OCI-LY1 (cell line): ENCODE results near the gene IGSF11.
"Not testable (repeated sequence)": the region's sequence is repeated elsewhere in the genome, so short reads cannot be mapped to it uniquely, and the experiment has no call there.

ENCODE experiments used
- H2AFZ ChIP-seq: fragments of 200-600 bp; sonication (generic), shearing (Covaris generic); 2 replicates; pipeline ENCODE4 v1.6.0; 2014; ENCODE audit warnings: antibody characterized with exemption, mild to moderate bottlenecking, low read length
- H3F3A ChIP-seq: fragments of 200-600 bp; sonication (generic), shearing (Covaris generic); 2 replicates; pipeline ENCODE4 v1.6.0; 2014; ENCODE audit warnings: mild to moderate bottlenecking, antibody characterized with exemption, low read length, moderate library complexity; ENCODE audit not compliant: insufficient read depth
- H3K27ac ChIP-seq: fragments of 200-600 bp; sonication (generic); 2 replicates; pipeline ENCODE4 v1.5.1; 2014; ENCODE audit warnings: low read length, mixed run types, mild to moderate bottlenecking, low read depth; ENCODE audit not compliant: poor library complexity, severe bottlenecking
- H3K27me3 ChIP-seq: fragments of 200-600 bp; sonication (generic); 2 replicates; pipeline ENCODE4 v1.6.0; 2014; ENCODE audit warnings: antibody characterized with exemption, mild to moderate bottlenecking, low read length, moderate library complexity; ENCODE audit not compliant: insufficient read depth
- H3K36me3 ChIP-seq: fragments of 200-600 bp; sonication (generic); 2 replicates; pipeline ENCODE4 v1.6.1; 2014; ENCODE audit warnings: mild to moderate bottlenecking, antibody characterized with exemption, low read length, moderate library complexity, mixed read lengths; ENCODE audit not compliant: insufficient read depth
- H3K4me1 ChIP-seq: fragments of 200-600 bp; sonication (generic); 2 replicates; pipeline ENCODE4 v1.5.1; 2014; ENCODE audit warnings: mild to moderate bottlenecking, low read length, moderate library complexity; ENCODE audit not compliant: insufficient read depth, severe bottlenecking
- H3K4me2 ChIP-seq: fragments of 200-600 bp; sonication (generic), shearing (Covaris generic); 2 replicates; pipeline ENCODE4 v1.6.1; 2014; ENCODE audit warnings: low read length
- H3K4me3 ChIP-seq: fragments of 200-600 bp; sonication (generic); 2 replicates; pipeline ENCODE4 v1.5.1; 2014; ENCODE audit warnings: low read length, low read depth, mild to moderate bottlenecking, mixed read lengths; ENCODE audit not compliant: poor library complexity, severe bottlenecking
- H3K79me2 ChIP-seq: fragments of 200-600 bp; shearing (Covaris generic); 2 replicates; pipeline ENCODE4 v1.6.1; 2016; ENCODE audit warnings: mixed run types, low read length, mixed read lengths; ENCODE audit not compliant: insufficient read depth
- H3K9ac ChIP-seq: fragments of 200-600 bp; sonication (generic), shearing (Covaris generic); 2 replicates; pipeline ENCODE4 v1.6.1; 2014; ENCODE audit warnings: mild to moderate bottlenecking, low read length, mixed read lengths
- H3K9me2 ChIP-seq: fragments of 200-600 bp; sonication (generic), shearing (Covaris generic); 2 replicates; pipeline ENCODE4 v1.6.1; 2014; ENCODE audit warnings: low read depth, mild to moderate bottlenecking, low read length, mixed read lengths
- H3K9me3 ChIP-seq: fragments of 200-600 bp; shearing (Covaris generic); 2 replicates; pipeline ENCODE4 v1.6.1; 2014; ENCODE audit warnings: low read length, mixed read lengths
- H4K20me1 ChIP-seq: fragments of 200-600 bp; sonication (generic), shearing (Covaris generic); 2 replicates; pipeline ENCODE4 v1.6.0; 2016; ENCODE audit warnings: mild to moderate bottlenecking, low read length; ENCODE audit not compliant: insufficient read depth
- EZH2 ChIP-seq: fragments of 200-600 bp; sonication (generic), shearing (Covaris generic); IDR thresholded peaks from 2 replicates; pipeline ENCODE4 v1.8.0; 2017; ENCODE audit warnings: borderline replicate concordance, mixed run types, mild to moderate bottlenecking, antibody characterized with exemption, low read length, moderate library complexity, mixed read lengths
- TF ChIP-seq, protein P1 (sequence below): fragments of 200-600 bp; sonication (generic), shearing (Covaris generic); IDR thresholded peaks from 2 replicates; pipeline ENCODE4 v1.5.1; 2017; ENCODE audit warnings: mild to moderate bottlenecking, antibody characterized with exemption, low read length, moderate library complexity, mixed read lengths

Gene IGSF11, protein sequence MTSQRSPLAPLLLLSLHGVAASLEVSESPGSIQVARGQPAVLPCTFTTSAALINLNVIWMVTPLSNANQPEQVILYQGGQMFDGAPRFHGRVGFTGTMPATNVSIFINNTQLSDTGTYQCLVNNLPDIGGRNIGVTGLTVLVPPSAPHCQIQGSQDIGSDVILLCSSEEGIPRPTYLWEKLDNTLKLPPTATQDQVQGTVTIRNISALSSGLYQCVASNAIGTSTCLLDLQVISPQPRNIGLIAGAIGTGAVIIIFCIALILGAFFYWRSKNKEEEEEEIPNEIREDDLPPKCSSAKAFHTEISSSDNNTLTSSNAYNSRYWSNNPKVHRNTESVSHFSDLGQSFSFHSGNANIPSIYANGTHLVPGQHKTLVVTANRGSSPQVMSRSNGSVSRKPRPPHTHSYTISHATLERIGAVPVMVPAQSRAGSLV

DNA sequence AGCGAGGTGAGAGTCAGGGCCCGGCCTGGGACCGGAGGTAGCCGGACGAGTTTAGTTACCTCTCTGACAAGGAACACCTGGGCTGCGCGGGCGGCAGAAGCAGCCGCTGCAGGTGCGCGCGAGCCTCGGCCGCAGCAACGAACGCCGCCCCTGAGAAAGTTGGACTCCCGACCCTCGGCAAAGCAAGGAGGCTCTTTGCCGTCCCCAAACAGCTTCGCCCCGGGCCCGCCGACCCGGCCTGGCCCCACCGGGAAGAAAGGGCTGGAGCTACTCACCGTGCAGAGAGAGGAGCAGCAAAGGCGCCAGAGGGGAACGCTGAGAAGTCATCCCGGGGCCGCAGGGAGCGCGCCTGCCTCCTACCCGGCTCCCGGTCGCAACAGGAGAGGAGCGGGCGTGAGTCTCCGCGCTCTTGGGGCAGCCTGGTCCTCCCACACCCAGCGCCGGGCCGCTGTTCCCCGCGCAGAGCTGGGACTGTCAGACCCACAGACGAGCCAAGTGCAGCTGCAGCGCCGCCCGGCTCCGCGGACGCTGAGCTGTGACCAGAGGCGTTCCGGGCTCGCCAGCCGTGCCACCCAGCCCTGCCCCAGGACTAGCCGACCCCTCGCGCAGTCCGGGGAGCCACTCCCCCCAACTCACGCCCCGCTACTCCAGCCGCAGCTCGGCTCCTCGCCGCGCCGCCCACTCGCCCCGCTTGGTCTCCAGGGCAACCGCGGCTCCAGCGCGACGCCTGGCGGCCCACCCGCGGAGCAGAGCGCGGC, at the start of gene IGSF11:
TSS of gene IGSF11 (minus strand) at position 591 of the 758 bp plus-strand sequence. CDS start at position 327, 264 bp downstream.
- Histone ChIP-seq H4K20me1 (no peaks in the 10 kb centered on the region), H3K79me2 (no peaks in the 10 kb centered on the region), H3K4me3 (peak within 1 kb of the TSS; percentile 58), H3K36me3 (no peaks in the 10 kb centered on the region), H3K27me3 (no peaks in the 10 kb centered on the region), H2AFZ (no peak within 1 kb of the TSS), H3F3A (no peaks in the 10 kb centered on the region), H3K4me2 (peak within 1 kb of the TSS; percentile 76), H3K9ac (no peak within 1 kb of the TSS; the same call in 1 of the 2 replicates), H3K9me2 (no peaks in the 10 kb centered on the region), H3K27ac (no peak within 1 kb of the TSS), H3K9me3 (no peaks in the 10 kb centered on the region), H3K4me1 (peaks cover 14% of the 10 kb centered on the region)
- TF ChIP-seq EZH2: no peak
- TF ChIP-seq, protein P1, sequence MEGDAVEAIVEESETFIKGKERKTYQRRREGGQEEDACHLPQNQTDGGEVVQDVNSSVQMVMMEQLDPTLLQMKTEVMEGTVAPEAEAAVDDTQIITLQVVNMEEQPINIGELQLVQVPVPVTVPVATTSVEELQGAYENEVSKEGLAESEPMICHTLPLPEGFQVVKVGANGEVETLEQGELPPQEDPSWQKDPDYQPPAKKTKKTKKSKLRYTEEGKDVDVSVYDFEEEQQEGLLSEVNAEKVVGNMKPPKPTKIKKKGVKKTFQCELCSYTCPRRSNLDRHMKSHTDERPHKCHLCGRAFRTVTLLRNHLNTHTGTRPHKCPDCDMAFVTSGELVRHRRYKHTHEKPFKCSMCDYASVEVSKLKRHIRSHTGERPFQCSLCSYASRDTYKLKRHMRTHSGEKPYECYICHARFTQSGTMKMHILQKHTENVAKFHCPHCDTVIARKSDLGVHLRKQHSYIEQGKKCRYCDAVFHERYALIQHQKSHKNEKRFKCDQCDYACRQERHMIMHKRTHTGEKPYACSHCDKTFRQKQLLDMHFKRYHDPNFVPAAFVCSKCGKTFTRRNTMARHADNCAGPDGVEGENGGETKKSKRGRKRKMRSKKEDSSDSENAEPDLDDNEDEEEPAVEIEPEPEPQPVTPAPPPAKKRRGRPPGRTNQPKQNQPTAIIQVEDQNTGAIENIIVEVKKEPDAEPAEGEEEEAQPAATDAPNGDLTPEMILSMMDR: peak; percentile 42

DNA sequence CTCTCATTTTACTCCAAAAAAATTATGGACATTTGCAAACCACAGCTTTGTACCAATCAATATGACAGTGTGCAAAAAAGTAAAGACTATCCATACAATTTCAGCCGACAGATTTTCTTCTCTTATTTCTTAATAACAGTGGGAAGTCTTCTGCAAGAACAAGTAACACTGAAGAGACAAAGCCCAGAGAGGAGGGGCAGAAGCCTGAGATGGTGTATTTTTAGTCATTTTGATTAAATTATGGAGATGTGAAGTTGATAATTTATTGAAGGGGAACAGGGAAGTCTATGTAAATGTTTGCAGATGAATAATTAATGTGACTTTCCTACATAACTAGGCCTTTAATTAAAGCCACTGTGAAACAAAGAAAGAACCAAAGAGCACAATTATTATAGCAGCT, 45.7 kb upstream of the IGSF11 start:
- Histone ChIP-seq H3K79me2 (no peaks in the 10 kb centered on the region), H3K4me3 (no peak overlapping the region), H3K4me2 (no peak overlapping the region), H3F3A (no peaks in the 10 kb centered on the region), H3K9me2 (no peaks in the 10 kb centered on the region), H3K27ac (no peak overlapping the region), H3K9ac (no peak overlapping the region), H3K36me3 (no peaks in the 10 kb centered on the region), H3K4me1 (no peaks in the 10 kb centered on the region), H4K20me1 (no peaks in the 10 kb centered on the region), H2AFZ (no peak overlapping the region), H3K9me3 (no peaks in the 10 kb centered on the region), H3K27me3 (no peaks in the 10 kb centered on the region)
- TF ChIP-seq, protein P1: no peak
- no peak for TF ChIP-seq EZH2

DNA sequence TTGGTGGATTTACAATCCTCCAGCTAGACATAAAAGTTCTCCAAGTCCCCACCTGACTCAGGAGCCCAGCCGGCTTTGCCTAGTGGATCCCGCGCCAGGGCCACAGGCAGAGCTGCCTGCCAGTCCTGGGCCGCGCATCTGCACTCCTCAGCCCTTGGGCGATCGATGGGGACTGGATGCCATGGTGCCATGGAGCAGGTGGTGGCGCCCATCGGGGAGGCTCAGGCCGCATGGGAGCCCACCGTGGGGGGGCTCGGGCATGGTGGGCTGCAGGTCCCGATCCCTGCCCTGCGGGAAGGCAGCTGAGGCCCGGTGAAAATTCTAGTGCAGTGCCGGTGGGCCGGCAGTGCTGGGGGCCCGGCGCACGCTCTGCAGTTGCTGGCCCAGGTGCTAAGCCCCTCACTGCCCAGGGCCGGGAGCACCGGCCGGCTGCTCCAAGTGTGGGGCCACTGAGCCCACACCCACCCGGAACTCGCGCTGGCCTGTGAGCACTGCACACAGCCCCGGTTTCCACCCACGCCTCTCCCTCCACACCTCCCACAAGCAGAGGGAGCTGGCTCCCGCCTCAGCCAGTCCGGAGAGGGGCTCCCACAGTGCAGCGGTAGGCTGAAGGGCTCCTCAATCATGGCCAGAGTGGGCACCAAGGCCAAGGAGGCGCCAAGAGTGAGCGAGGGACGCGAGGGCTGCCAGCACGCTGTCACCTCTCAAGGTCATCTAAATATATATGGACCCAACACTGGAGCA, 38.8 kb upstream of the IGSF11 start:
- no peak overlapping the region for H2AFZ ChIP-seq
- H3K36me3 ChIP-seq: no peaks in the 10 kb centered on the region
- H3K9ac ChIP-seq: no peak overlapping the region
- H3K4me2 ChIP-seq: no peak overlapping the region
- no peaks in the 10 kb centered on the region for H3K79me2 ChIP-seq
- H3K9me2 ChIP-seq: no peaks in the 10 kb centered on the region
- H3K27ac ChIP-seq: no peak overlapping the region
- no peaks in the 10 kb centered on the region for H3K4me1 ChIP-seq
- H3K4me3 ChIP-seq: no peak overlapping the region
- H3F3A ChIP-seq: no peaks in the 10 kb centered on the region
- H4K20me1 ChIP-seq: no peaks in the 10 kb centered on the region
- no peaks in the 10 kb centered on the region for H3K9me3 ChIP-seq
- H3K27me3 ChIP-seq: no peaks in the 10 kb centered on the region
- TF ChIP-seq, protein P1: no peak

DNA sequence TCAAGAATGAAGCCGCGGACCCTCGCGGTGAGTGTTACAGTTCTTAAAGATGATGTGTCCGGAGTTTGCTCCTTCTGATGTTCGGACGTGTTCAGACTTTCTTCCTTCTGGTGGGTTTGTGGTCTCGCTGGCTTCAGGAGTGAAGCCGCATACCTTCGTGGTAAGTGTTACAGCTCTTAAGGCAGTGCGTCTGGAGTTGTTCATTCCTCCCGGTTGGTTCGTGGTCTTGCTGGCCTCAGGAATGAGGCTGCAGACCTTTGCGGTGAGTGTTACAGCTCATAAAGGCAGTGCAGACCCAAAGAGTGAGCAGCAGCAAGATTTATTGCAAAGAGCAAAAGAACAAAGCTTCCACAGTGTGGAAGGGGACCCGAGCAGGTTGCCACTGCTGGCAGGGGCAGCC, 37.8 kb upstream of the IGSF11 start:
- not testable (repeated sequence) for H3K27me3 ChIP-seq, H3K9me3 ChIP-seq, H3K4me1 ChIP-seq, H4K20me1 ChIP-seq, H3K27ac ChIP-seq, H3K9me2 ChIP-seq, H3K79me2 ChIP-seq, H3K9ac ChIP-seq, H3K36me3 ChIP-seq, H3F3A ChIP-seq, H3K4me2 ChIP-seq, H3K4me3 ChIP-seq, H2AFZ ChIP-seq
